DOHH2 (cell line): Measurements from ENCODE around the gene IGFBP2.

ENCODE experiments used
- H3F3A ChIP-seq: fragments of 200-600 bp; sonication (generic), shearing (Covaris generic); 2 replicates; pipeline ENCODE4 v1.6.0; 2016; ENCODE audit warnings: antibody characterized with exemption, mild to moderate bottlenecking; ENCODE audit not compliant: control insufficient read depth, insufficient read depth
- H3K27ac ChIP-seq: fragments of 200-600 bp; sonication (generic); 2 replicates; pipeline ENCODE4 v1.5.1; 2014; ENCODE audit warnings: low read depth, mild to moderate bottlenecking, low read length, moderate library complexity
- H3K27me3 ChIP-seq: fragments of 200-600 bp; sonication (generic); 2 replicates; pipeline ENCODE4 v1.6.1; 2014; ENCODE audit warnings: mild to moderate bottlenecking, low read length, mixed read lengths; ENCODE audit not compliant: control insufficient read depth
- H3K36me3 ChIP-seq: fragments of 200-600 bp; sonication (generic); 2 replicates; pipeline ENCODE4 v1.6.1; 2014; ENCODE audit warnings: mild to moderate bottlenecking, low read length, moderate library complexity, mixed read lengths; ENCODE audit not compliant: control insufficient read depth
- H3K4me1 ChIP-seq: fragments of 200-600 bp; sonication (generic); 2 replicates; pipeline ENCODE4 v1.6.1; 2014; ENCODE audit warnings: mild to moderate bottlenecking, low read length, mixed read lengths; ENCODE audit not compliant: control insufficient read depth
- H3K4me2 ChIP-seq: fragments of 200-600 bp; sonication (generic); 2 replicates; pipeline ENCODE4 v1.6.0; 2014; ENCODE audit warnings: mild to moderate bottlenecking, low read length, moderate library complexity
- H3K4me3 ChIP-seq: fragments of 200-600 bp; sonication (generic); 2 replicates; pipeline ENCODE4 v1.5.1; 2014; ENCODE audit warnings: mild to moderate bottlenecking, low read length, mixed read lengths
- H3K79me2 ChIP-seq: fragments of 200-600 bp; sonication (generic); 2 replicates; pipeline ENCODE4 v1.6.1; 2014; ENCODE audit warnings: mild to moderate bottlenecking, low read length, mixed read lengths; ENCODE audit not compliant: control insufficient read depth
- H3K9me2 ChIP-seq: fragments of 200-600 bp; sonication (generic); replicated peaks from 2 replicates; pipeline ENCODE4 v1.6.1; 2014; ENCODE audit warnings: mild to moderate bottlenecking, low read length, mixed read lengths; ENCODE audit not compliant: control insufficient read depth
- H3K9me3 ChIP-seq: fragments of 200-600 bp; sonication (generic); 2 replicates; pipeline ENCODE4 v1.6.1; 2014; ENCODE audit warnings: antibody characterized with exemption, low read length, mixed read lengths; ENCODE audit not compliant: control insufficient read depth, insufficient read depth
- H4K20me1 ChIP-seq: fragments of 200-600 bp; sonication (generic); 2 replicates; pipeline ENCODE4 v1.6.0; 2014; ENCODE audit warnings: low read depth, mild to moderate bottlenecking, antibody characterized with exemption, low read length, moderate library complexity; ENCODE audit not compliant: control insufficient read depth, insufficient read depth
- CTCF ChIP-seq: fragments of 200-600 bp; sonication (generic); IDR thresholded peaks from one replicate; pipeline ENCODE4 v1.5.1; 2014; ENCODE audit warnings: antibody characterized with exemption, mild to moderate bottlenecking, low read depth, low read length; ENCODE audit not compliant: poor library complexity, severe bottlenecking
- EZH2phosphoT487 ChIP-seq: fragments of 200-600 bp; sonication (generic); IDR thresholded peaks from 2 replicates; pipeline ENCODE4 v1.6.1; 2017; ENCODE audit warnings: borderline replicate concordance, mild to moderate bottlenecking, antibody characterized with exemption, low read length, moderate library complexity, mixed read lengths

IGFBP2 gene

GRCh38 chr2:216659276-216659675 is 26.1 kb downstream of the IGFBP2 start:
- Histone ChIP-seq H3K4me2 (no peak overlapping the region), H3K9me3 (no peaks in the 10 kb centered on the region), H3K27ac (no peak overlapping the region), H3K27me3 (peaks cover 6% of the 10 kb centered on the region; the same call in 1 of the 2 replicates), H3F3A (no peaks in the 10 kb centered on the region), H4K20me1 (no peaks in the 10 kb centered on the region), H3K9me2 (no peaks in the 10 kb centered on the region), H3K79me2 (no peaks in the 10 kb centered on the region), H3K36me3 (no peaks in the 10 kb centered on the region), H3K4me1 (peaks cover 10% of the 10 kb centered on the region), H3K4me3 (no peak overlapping the region)
- TF ChIP-seq EZH2phosphoT487 (no peak), CTCF (no peak)

- Histone ChIP-seq H3K36me3 (no peaks in the 10 kb centered on the region), H3K27me3 (peaks cover 6% of the 10 kb centered on the region; the same call in 1 of the 2 replicates), H3K9me2 (no peaks in the 10 kb centered on the region), H3F3A (no peaks in the 10 kb centered on the region), H3K79me2 (no peaks in the 10 kb centered on the region), H3K4me1 (peaks cover 18% of the 10 kb centered on the region), H3K9me3 (no peaks in the 10 kb centered on the region), H3K4me2 (no peak overlapping the region), H4K20me1 (no peaks in the 10 kb centered on the region), H3K27ac (no peak overlapping the region), H3K4me3 (no peak overlapping the region)
- no peak for TF ChIP-seq EZH2phosphoT487
- no peak for TF ChIP-seq CTCF
Observed at GRCh38 chr2:216660496-216660895, 27.3 kb downstream of the IGFBP2 start.

- H3K9me2 ChIP-seq, result no peaks in the 10 kb centered on the region
- peaks cover 18% of the 10 kb centered on the region for H3K4me1 ChIP-seq
- H3K9me3 ChIP-seq, result no peaks in the 10 kb centered on the region
- no peaks in the 10 kb centered on the region for H3K36me3 ChIP-seq
- H3K27me3 ChIP-seq, result peaks cover 6% of the 10 kb centered on the region; the same call in 1 of the 2 replicates
- no peak overlapping the region for H3K4me3 ChIP-seq
- H3K4me2 ChIP-seq, result no peak overlapping the region
- no peak overlapping the region for H3K27ac ChIP-seq
- H3K79me2 ChIP-seq, result no peaks in the 10 kb centered on the region
- H4K20me1 ChIP-seq, result no peaks in the 10 kb centered on the region
- H3F3A ChIP-seq, result no peaks in the 10 kb centered on the region
- no peak for TF ChIP-seq EZH2phosphoT487
- TF ChIP-seq CTCF, result no peak
Observed at GRCh38 chr2:216661051-216661450, 27.8 kb downstream of the IGFBP2 start.
